IMR-90 (cell line): ENCODE results near the gene KRT28. TPM values are rescaled to one million over a fixed set of nuclear protein-coding genes. Genes with fewer than 3 reads are reported as not detected.

ENCODE experiments used
- ATAC-seq: fragments of 200-7000 bp; cut with Tn5 transposase; 2 replicates; pipeline ENCODE4 v1.9.1; 2020; ENCODE audit warnings: low read depth, mild to moderate bottlenecking, moderate library complexity
- BruUV-seq: library from RNA; stranded (reverse); fragments of 400-500 nt; replicated peaks from 2 replicates; lab custom pipeline; 2021; lab: Mats Ljungman, UMichigan
- CTCF ChIA-PET: fragments of 300-600 bp; formaldehyde crosslinking; extraction: SDS; loops from one replicate; lab custom pipeline; 2021; ENCODE audit warnings: antibody characterized with exemption; lab: Yijun Ruan, JAX
- POLR2A ChIA-PET: fragments of 300-600 bp; sonication (Branson Sonifier 250); formaldehyde crosslinking; loops from one replicate; lab custom pipeline; 2022; ENCODE audit warnings: antibody characterized with exemption; ENCODE audit not compliant: unreplicated experiment; lab: Charles Lee
- DNase-seq: peaks from one replicate; pipeline ENCODE4 v3.0.0; 2013
- H2AFZ ChIP-seq: replicated peaks from 2 replicates; pipeline ENCODE3; 2013; ENCODE audit warnings: low read length, mild to moderate bottlenecking; ENCODE audit not compliant: poor library complexity
- H2AK5ac ChIP-seq: 2 replicates; pipeline ENCODE4 v1.6.1; 2013; ENCODE audit warnings: low read depth, low read length, inconsistent platforms
- H2AK9ac ChIP-seq: replicated peaks from 2 replicates; pipeline ENCODE3; 2013; ENCODE audit warnings: mild to moderate bottlenecking, low read depth, low read length, moderate library complexity; ENCODE audit not compliant: poor library complexity
- H2BK120ac ChIP-seq: 2 replicates; pipeline ENCODE4 v1.6.1; 2013; ENCODE audit warnings: low read depth, low read length, inconsistent platforms
- H2BK15ac ChIP-seq: 3 replicates; pipeline ENCODE4 v1.6.1; 2013; ENCODE audit warnings: low read depth, low read length, inconsistent platforms
- H2BK20ac ChIP-seq: 2 replicates; pipeline ENCODE4 v1.6.1; 2013; ENCODE audit warnings: low read depth, mild to moderate bottlenecking, inconsistent platforms, low read length, moderate library complexity
- H2BK5ac ChIP-seq: 2 replicates; pipeline ENCODE4 v1.6.1; 2013; ENCODE audit warnings: mild to moderate bottlenecking, low read depth, low read length, inconsistent platforms; ENCODE audit not compliant: poor library complexity, severe bottlenecking
- H3K14ac ChIP-seq: replicated peaks from 2 replicates; pipeline ENCODE4 v1.6.1; 2013; ENCODE audit warnings: low read depth, low read length, inconsistent platforms
- H3K18ac ChIP-seq: 2 replicates; pipeline ENCODE4 v1.6.1; 2013; ENCODE audit warnings: low read depth, low read length, control low read depth
- H3K23ac ChIP-seq: 2 replicates; pipeline ENCODE4 v1.6.1; 2013; ENCODE audit warnings: low read depth, low read length, inconsistent platforms
- H3K27ac ChIP-seq: 2 replicates; pipeline ENCODE4 v1.5.1; 2013; ENCODE audit warnings: mild to moderate bottlenecking, control low read depth, low read length; ENCODE audit not compliant: insufficient read depth
- H3K27me3 ChIP-seq: 2 replicates; pipeline ENCODE4 v1.6.1; 2013; ENCODE audit warnings: low read length; ENCODE audit not compliant: control insufficient read depth, insufficient read depth
- H3K36me3 ChIP-seq: 2 replicates; pipeline ENCODE4 v1.6.1; 2013; ENCODE audit warnings: low read length, mixed read lengths; ENCODE audit not compliant: control insufficient read depth, insufficient read depth
- H3K4ac ChIP-seq: 2 replicates; pipeline ENCODE4 v1.6.1; 2013; ENCODE audit warnings: low read depth, low read length, inconsistent platforms
- H3K4me1 ChIP-seq: 2 replicates; pipeline ENCODE4 v1.6.1; 2013; ENCODE audit warnings: low read length, mixed read lengths; ENCODE audit not compliant: control insufficient read depth, insufficient read depth
- H3K4me2 ChIP-seq: 2 replicates; pipeline ENCODE4 v1.6.1; 2013; ENCODE audit warnings: low read depth, mild to moderate bottlenecking, control low read depth, low read length, moderate library complexity
- H3K4me3 ChIP-seq: 2 replicates; pipeline ENCODE4 v1.5.1; 2013; ENCODE audit warnings: low read depth, mild to moderate bottlenecking, control low read depth, low read length, moderate library complexity; ENCODE audit not compliant: insufficient read depth
- H3K56ac ChIP-seq: 2 replicates; pipeline ENCODE4 v1.6.1; 2013; ENCODE audit warnings: low read length, inconsistent platforms; ENCODE audit not compliant: insufficient read depth; ENCODE audit errors: extremely low read depth
- H3K79me1 ChIP-seq, 2 experiments: 2 replicates each; pipeline ENCODE4 v1.6.1; 2013; ENCODE audit warnings: low read length in 2 of 2, inconsistent platforms in 1 of 2, low read depth in 1 of 2
- H3K9ac ChIP-seq: 2 replicates; pipeline ENCODE4 v1.6.1; 2013; ENCODE audit warnings: low read depth, low read length, control low read depth
- H3K9me1 ChIP-seq: 2 replicates; pipeline ENCODE4 v1.6.1; 2013; ENCODE audit warnings: low read length, inconsistent platforms; ENCODE audit not compliant: insufficient read depth
- H3K9me3 ChIP-seq: 2 replicates; pipeline ENCODE4 v1.6.1; 2013; ENCODE audit warnings: low read length; ENCODE audit not compliant: control insufficient read depth, insufficient read depth
- H4K20me1 ChIP-seq: 2 replicates; pipeline ENCODE4 v1.6.1; 2013; ENCODE audit warnings: low read length, inconsistent platforms; ENCODE audit not compliant: insufficient read depth
- H4K5ac ChIP-seq: 2 replicates; pipeline ENCODE4 v1.6.1; 2013; ENCODE audit warnings: mild to moderate bottlenecking, low read depth, low read length, control low read depth
- H4K8ac ChIP-seq, 2 experiments: 2 replicates each; pipeline ENCODE4 v1.6.1; 2013; ENCODE audit warnings: low read depth in 2 of 2, low read length in 2 of 2, control low read depth in 1 of 2, inconsistent platforms in 1 of 2
- H4K91ac ChIP-seq: 2 replicates; pipeline ENCODE4 v1.6.1; 2013; ENCODE audit warnings: low read depth, low read length, inconsistent platforms; ENCODE audit not compliant: insufficient read depth
- BHLHE40 ChIP-seq: fragments of 150-350 bp; IDR thresholded peaks from 2 replicates; pipeline ENCODE4 v1.6.1; 2016; ENCODE audit warnings: mild to moderate bottlenecking, low read depth, low read length
- CEBPB ChIP-seq: IDR thresholded peaks from 2 replicates; pipeline ENCODE4 v1.6.1; 2012; ENCODE audit warnings: low read depth, low read length, improper control_type of control experiment
- CHD1 ChIP-seq: IDR thresholded peaks from 2 replicates; pipeline ENCODE4 v1.6.1; 2012; ENCODE audit warnings: low read depth, low read length, improper control_type of control experiment
- FOS ChIP-seq: fragments of 150-350 bp; IDR thresholded peaks from 2 replicates; pipeline ENCODE4 v1.6.1; 2016; ENCODE audit warnings: low read depth, low read length
- MAFK ChIP-seq: IDR thresholded peaks from 2 replicates; pipeline ENCODE4 v1.6.1; 2012; ENCODE audit warnings: low read depth, low read length, improper control_type of control experiment
- MAZ ChIP-seq: IDR thresholded peaks from 2 replicates; pipeline ENCODE4 v1.6.1; 2012; ENCODE audit warnings: low read depth, mild to moderate bottlenecking, low read length, improper control_type of control experiment, moderate library complexity, borderline replicate concordance
- MXI1 ChIP-seq: IDR thresholded peaks from 2 replicates; pipeline ENCODE4 v1.6.1; 2012; ENCODE audit warnings: low read depth, mild to moderate bottlenecking, low read length, moderate library complexity, borderline replicate concordance
- NFE2L2 ChIP-seq: fragments of 150-350 bp; IDR thresholded peaks from 2 replicates; pipeline ENCODE4 v1.6.1; 2016; ENCODE audit warnings: low read depth, mild to moderate bottlenecking, low read length
- POLR2A ChIP-seq: IDR thresholded peaks from 2 replicates; pipeline ENCODE4 v1.6.1; 2012; ENCODE audit warnings: mild to moderate bottlenecking, low read depth, low read length
- RCOR1 ChIP-seq: IDR thresholded peaks from 2 replicates; pipeline ENCODE4 v1.6.1; 2012; ENCODE audit warnings: mild to moderate bottlenecking, low read length, improper control_type of control experiment; ENCODE audit not compliant: insufficient replicate concordance
- RFX5 ChIP-seq: IDR thresholded peaks from 2 replicates; pipeline ENCODE4 v1.8.0; 2012; ENCODE audit warnings: low read depth, mild to moderate bottlenecking, low read length, moderate library complexity
- SMC3 ChIP-seq: fragments of 150-350 bp; IDR thresholded peaks from 2 replicates; pipeline ENCODE4 v1.6.1; 2016; ENCODE audit warnings: low read depth, mild to moderate bottlenecking, antibody characterized with exemption, low read length, moderate library complexity
- WGBS, 2 experiments: methylation state at CpG; one replicate each; pipeline versions ENCODE4 v1.1.5 to v1.1.7; 2013; ENCODE audit warnings: missing lambda C conversion rate in 2 of 2; ENCODE audit not compliant: insufficient read length in 1 of 2; ENCODE audit errors: extremely low coverage in 2 of 2; 5-methylcytosine and 5-hydroxymethylcytosine counted together
- dilution Hi-C: fragments of 300-500 bp; cut with HindIII; formaldehyde crosslinking; loops from one replicate; pipeline ENCODE4 v1.14.3; 2018; ENCODE audit warnings: low sequenced_read_pairs; ENCODE audit not compliant: unreplicated experiment
- in situ Hi-C: fragments of 300-500 bp; cut with MboI; formaldehyde crosslinking; loops from 3 replicates; pipeline ENCODE4 v1.14.3; 2019; ENCODE audit warnings: low sequenced_read_pairs, inconsistent platforms, mixed read lengths
- intact Hi-C: fragments of 100-400 bp; cut with micrococcal nuclease; formaldehyde crosslinking; loops from 2 replicates; pipeline ENCODE4 v1.10.0; 2022
- polyA plus RNA-seq, 3 experiments: library from polyadenylated mRNA; depleted of rRNA; stranded (reverse); fragments of >200 nt; gene quantifications; 2 replicates each; pipeline ENCODE4 v1.2.3, GENCODE V29; 2012; ENCODE audit warnings: low replicate concordance in 1 of 3
- total RNA-seq: library from RNA; depleted of rRNA; stranded (reverse); fragments of >200 nt; gene quantifications from 2 replicates; pipeline ENCODE4 v1.2.3, GENCODE V29; 2012
- TF ChIP-seq, protein P1 (sequence below): fragments of 150-350 bp; IDR thresholded peaks from 2 replicates; pipeline ENCODE4 v1.6.1; 2017; ENCODE audit warnings: mild to moderate bottlenecking, antibody characterized with exemption, low read length, low read depth
- TF ChIP-seq, protein P2 (sequence below): conservative IDR thresholded peaks from 2 replicates; pipeline ENCODE4 v1.5.1; 2012; ENCODE audit warnings: mild to moderate bottlenecking, low read depth, low read length, improper control_type of control experiment

KRT28 gene
- total and polyA plus RNA-seq, 2 of the 4 experiments (the other 2 are of a cell fraction), result not detected

DNA sequence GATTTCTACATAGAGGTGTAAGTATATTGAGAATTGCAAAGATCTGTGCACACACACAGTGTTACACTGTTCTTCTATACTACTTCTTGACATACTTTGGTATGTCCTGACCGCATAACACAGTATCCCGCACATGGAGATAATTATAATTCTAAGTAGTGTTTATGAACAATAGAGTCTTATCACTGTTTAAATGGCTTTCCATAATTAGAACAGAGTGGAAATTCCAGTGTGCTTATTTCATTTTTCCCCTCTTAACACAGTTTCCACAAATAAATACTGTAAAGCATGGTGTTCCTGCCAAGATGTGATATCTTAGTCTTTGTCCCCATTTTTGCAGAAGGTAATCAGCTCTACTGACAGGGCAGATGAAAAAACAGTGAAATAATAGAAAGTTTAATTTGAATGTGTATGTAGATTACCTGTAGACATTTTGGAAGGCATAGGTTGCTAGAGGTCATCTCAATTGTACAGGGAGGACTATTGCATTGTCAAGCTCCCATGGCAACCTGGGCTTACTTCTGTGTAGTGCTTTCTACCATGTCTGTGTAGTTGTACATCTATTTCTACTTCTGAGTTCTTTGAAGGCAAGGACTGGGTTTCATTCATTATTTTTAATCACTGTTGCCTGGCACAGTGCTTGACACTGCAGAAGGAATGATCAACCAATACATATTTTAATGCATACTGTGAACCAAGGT lies 10.1 kb upstream of the KRT28 start:
- Histone ChIP-seq H2AK9ac (no peak overlapping the region), H2BK5ac (peak overlapping the region; percentile 57), H3K4me1 (peaks cover 2% of the 10 kb centered on the region; the same call in 1 of the 2 replicates), H2AK5ac (peak overlapping the region; percentile 2; the same call in 1 of the 2 replicates), H4K91ac (no peak overlapping the region), H3K4me3 (no peak overlapping the region), H3K9me1 (no peaks in the 10 kb centered on the region), H3K79me1 (no peaks in the 10 kb centered on the region), H3K56ac (no peak overlapping the region), H3K27ac (no peak overlapping the region), H3K23ac (peak overlapping the region; percentile 14; the same call in 1 of the 2 replicates), H3K27me3 (no peaks in the 10 kb centered on the region; the same call in 1 of the 2 replicates), H2BK15ac (peak overlapping the region; percentile 36; the same call in 1 of the 3 replicates), H4K20me1 (no peaks in the 10 kb centered on the region), H3K9me3 (no peaks in the 10 kb centered on the region), H4K8ac (peak overlapping the region in 1 of 2 experiments; percentile 31; a peak in 1 of 4 replicates), H2BK20ac (peak overlapping the region; percentile 82), H3K18ac (peak overlapping the region; percentile 33; the same call in 1 of the 2 replicates), H3K9ac (no peak overlapping the region), H2BK120ac (peak overlapping the region; percentile 41; the same call in 1 of the 2 replicates), H3K36me3 (no peaks in the 10 kb centered on the region), H2AFZ (no peak overlapping the region), H3K4me2 (peak overlapping the region; percentile 73; the same call in 1 of the 2 replicates), H3K14ac (peak overlapping the region; percentile 34; the same call in 1 of the 2 replicates), H4K5ac (no peak overlapping the region), H3K4ac (peak overlapping the region; percentile 26; the same call in 1 of the 2 replicates)
- ChIA-PET POLR2A (no interaction called here), CTCF (interaction anchor here (0.7 kb wide), 1 partner anchor 199 kb away, joined by 3 read pairs; no protein-coding TSS in a partner anchor)
- dilution Hi-C loops (no loop called here), in situ Hi-C loops (loop anchor here (10.0 kb wide), 2 partner anchors 95 to 745 kb away; no protein-coding TSS in a partner anchor), intact Hi-C loops (no loop called here)
- DNase-seq, result peak; percentile 43
- peak; percentile 42 for ATAC-seq
- TF ChIP-seq RCOR1 (no peak), POLR2A (no peak), MAFK (no peak), CHD1 (no peak), MAZ (no peak), NFE2L2 (no peak), RFX5 (no peak), FOS (no peak), SMC3 (no peak), BHLHE40 (no peak), MXI1 (no peak), CEBPB (no peak)
- TF ChIP-seq, protein P1, sequence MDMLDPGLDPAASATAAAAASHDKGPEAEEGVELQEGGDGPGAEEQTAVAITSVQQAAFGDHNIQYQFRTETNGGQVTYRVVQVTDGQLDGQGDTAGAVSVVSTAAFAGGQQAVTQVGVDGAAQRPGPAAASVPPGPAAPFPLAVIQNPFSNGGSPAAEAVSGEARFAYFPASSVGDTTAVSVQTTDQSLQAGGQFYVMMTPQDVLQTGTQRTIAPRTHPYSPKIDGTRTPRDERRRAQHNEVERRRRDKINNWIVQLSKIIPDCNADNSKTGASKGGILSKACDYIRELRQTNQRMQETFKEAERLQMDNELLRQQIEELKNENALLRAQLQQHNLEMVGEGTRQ, result no peak
- TF ChIP-seq, protein P2, sequence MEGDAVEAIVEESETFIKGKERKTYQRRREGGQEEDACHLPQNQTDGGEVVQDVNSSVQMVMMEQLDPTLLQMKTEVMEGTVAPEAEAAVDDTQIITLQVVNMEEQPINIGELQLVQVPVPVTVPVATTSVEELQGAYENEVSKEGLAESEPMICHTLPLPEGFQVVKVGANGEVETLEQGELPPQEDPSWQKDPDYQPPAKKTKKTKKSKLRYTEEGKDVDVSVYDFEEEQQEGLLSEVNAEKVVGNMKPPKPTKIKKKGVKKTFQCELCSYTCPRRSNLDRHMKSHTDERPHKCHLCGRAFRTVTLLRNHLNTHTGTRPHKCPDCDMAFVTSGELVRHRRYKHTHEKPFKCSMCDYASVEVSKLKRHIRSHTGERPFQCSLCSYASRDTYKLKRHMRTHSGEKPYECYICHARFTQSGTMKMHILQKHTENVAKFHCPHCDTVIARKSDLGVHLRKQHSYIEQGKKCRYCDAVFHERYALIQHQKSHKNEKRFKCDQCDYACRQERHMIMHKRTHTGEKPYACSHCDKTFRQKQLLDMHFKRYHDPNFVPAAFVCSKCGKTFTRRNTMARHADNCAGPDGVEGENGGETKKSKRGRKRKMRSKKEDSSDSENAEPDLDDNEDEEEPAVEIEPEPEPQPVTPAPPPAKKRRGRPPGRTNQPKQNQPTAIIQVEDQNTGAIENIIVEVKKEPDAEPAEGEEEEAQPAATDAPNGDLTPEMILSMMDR, result no peak
- no CpG with 5 or more reads among the region's 2 CpGs for WGBS, 2 experiments
- no TSS peak for BruUV-seq
